ENCODE results near the gene SSR1.

The SSR1 gene

GRCh38 chr6:7239590-7239948 is 73.4 kb downstream of the SSR1 start:
- DNase-seq (ENCODE audit: low read depth, low spot score): no peak

- DNase-seq (ENCODE audit: low read depth, low spot score): no peak
These were observed 74.0 kb downstream of the SSR1 start for GRCh38 chr6:7238900-7239589.

- DNase-seq (ENCODE audit: low read depth, low spot score): no peak
These were observed 74.5 kb downstream of the SSR1 start for GRCh38 chr6:7238526-7238899.

- DNase-seq (ENCODE audit: low read depth, low spot score): no peak
These were observed 75.3 kb downstream of the SSR1 start for GRCh38 chr6:7237653-7238188.

GRCh38 chr6:7236306-7237209 is 76.4 kb downstream of the SSR1 start:
- DNase-seq (ENCODE audit: low read depth, low spot score): no peak

GRCh38 chr6:7235712-7236305 is 77.2 kb downstream of the SSR1 start:
- no peak for DNase-seq (ENCODE audit: low read depth, low spot score)

GRCh38 chr6:7234547-7234946 is 78.5 kb downstream of the SSR1 start:
- no peak for DNase-seq (ENCODE audit: low read depth, low spot score)

GRCh38 chr6:7232351-7232750 is 80.6 kb downstream of the SSR1 start:
- no peak for DNase-seq (ENCODE audit: low read depth, low spot score)

GRCh38 chr6:7230956-7231713 is 81.9 kb downstream of the SSR1 start:
- DNase-seq (ENCODE audit: low read depth, low spot score): no peak

- DNase-seq (ENCODE audit: low read depth, low spot score): no peak
These were observed 82.7 kb downstream of the SSR1 start for GRCh38 chr6:7230327-7230691.

- no peak for DNase-seq (ENCODE audit: low read depth, low spot score)
These were observed 83.3 kb downstream of the SSR1 start for GRCh38 chr6:7229376-7230326.

GRCh38 chr6:7228662-7229375 is 84.2 kb downstream of the SSR1 start:
- no peak for DNase-seq (ENCODE audit: low read depth, low spot score)

GRCh38 chr6:7224731-7225130 is 88.3 kb downstream of the SSR1 start:
- no peak for DNase-seq (ENCODE audit: low read depth, low spot score)

GRCh38 chr6:7222197-7222596 is 90.8 kb downstream of the SSR1 start:
- no peak for DNase-seq (ENCODE audit: low read depth, low spot score)

- no peak for DNase-seq (ENCODE audit: low read depth, low spot score)
These were observed 93.7 kb downstream of the SSR1 start for GRCh38 chr6:7219310-7219709.

- no peak for DNase-seq (ENCODE audit: low read depth, low spot score)
These were observed 94.5 kb downstream of the SSR1 start for GRCh38 chr6:7218406-7218988.
